ENCODE results near the gene CPNE2.
"Not testable (repeated sequence)": the region's sequence is repeated elsewhere in the genome, so short reads cannot be mapped to it uniquely, and the experiment has no call there.

The CPNE2 gene

DNA sequence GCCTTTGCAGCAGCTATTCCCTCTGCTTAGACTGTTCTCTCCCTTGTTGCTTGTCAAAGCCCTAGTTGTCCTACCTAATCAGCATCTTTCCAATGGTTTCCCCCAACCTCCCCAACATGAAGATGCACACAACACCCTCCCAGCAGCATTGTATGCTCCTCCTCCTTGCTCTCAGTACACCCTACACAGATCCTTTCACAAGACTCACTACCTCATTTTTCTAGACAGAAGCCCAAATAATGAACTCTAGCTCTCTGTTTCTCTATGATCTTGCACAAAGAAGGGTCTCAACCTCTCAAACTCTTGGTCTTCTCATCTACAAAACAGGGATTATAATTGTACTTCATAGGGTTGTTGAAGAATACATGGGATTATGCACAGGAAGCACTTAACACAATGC, 74.1 kb downstream of the CPNE2 start:
- DNase-seq (ENCODE audit: low read depth in 2 of 3, low spot score in 1 of 3), result no peak

DNA sequence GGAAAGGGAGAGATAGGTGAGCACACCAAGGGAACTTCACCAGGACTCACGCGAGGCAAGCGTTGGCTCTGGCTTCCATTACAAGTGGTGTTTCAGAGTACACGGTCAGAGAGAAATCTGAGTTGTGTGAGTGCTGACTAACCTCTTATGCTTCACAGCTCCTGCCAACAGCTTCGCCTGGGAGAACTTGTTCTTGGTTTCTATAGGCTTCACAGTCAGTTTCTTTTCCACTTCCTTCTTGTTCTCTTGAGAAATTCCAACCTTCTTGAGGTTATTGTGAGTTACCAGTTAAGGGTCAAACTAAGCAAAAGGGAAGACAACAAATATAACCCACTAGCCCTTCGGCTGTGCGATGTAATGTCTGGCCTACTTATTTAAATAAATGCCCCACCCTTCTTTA, 74.6 kb downstream of the CPNE2 start:
- no peak for DNase-seq (ENCODE audit: low read depth in 2 of 3, low spot score in 1 of 3)

GRCh38 chr16:57167538-57167937, 75.2 kb downstream of the CPNE2 start:
- DNase-seq (ENCODE audit: low read depth in 2 of 3, low spot score in 1 of 3), result no peak

DNA sequence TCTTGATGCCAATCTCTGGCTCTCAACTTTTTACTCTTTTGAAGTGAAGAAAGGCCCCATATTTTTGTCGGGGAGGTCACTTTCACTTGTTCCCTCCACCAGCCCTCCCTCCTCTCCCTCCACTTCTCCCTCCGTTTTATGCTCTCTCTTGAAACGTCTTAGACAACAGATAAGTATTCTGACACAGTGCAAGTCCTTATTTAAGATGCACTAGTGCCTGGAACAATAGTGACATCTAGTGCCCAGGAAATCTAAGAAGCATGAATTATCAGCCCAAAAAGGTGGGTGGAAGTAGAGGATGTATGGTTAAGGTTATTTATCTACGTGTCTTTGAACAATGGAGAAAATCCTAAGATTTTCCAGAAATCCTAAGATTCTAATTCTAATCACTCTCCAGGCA, 75.6 kb downstream of the CPNE2 start:
- DNase-seq (ENCODE audit: low read depth in 2 of 3, low spot score in 1 of 3), result peak in 1 of 3 donors; percentile 21

DNA sequence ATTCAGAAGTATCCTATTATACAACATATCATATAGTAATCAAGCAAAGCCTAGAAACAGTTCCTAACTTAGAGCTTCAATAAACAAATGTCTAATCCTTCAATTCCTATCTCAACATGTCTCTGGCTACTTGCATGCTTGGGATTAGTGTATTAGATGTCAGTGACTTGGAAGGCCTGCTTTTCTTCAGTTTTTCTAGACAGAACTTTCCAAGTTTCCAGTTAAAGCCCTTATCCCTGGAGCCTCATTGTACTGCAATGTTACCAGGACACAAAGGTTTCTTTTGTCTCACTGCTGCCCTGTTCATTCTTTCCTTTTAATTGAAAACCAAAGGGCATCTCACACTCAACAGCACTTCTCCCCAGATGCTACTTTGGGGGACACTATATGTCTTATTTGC, 76.9 kb downstream of the CPNE2 start:
- no peak for DNase-seq (ENCODE audit: low read depth in 2 of 3, low spot score in 1 of 3)

DNA sequence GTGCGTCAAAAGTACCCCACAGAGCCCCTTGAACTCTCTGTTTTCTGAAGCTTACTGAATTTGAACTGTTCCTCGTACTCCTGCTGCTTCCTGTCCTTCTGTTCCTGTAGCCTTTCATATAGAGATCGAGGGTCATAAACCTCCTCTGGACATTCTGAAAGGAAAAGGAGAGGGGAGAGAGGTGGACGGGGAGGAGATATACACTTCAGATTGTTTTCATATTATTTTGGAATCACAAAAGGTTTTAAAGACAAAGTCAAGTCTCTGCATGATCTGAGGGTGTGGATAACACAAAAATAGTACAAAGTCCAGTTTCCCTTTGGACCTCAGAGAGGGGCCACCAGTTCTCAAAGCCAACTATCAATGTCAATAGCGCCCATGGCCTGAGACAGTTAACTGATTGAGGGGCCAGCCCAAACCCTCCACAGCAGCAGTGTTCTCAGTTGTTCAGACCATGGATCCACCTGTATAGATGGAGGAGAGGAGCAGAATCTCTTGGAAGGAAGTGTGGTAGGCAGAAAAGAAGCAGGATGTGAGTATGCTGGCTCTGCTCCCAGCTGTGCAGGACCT, 80.4 kb downstream of the CPNE2 start:
- DNase-seq (ENCODE audit: low read depth in 2 of 3, low spot score in 1 of 3), result no peak

GRCh38 chr16:57175896-57176295, 83.5 kb downstream of the CPNE2 start:
- DNase-seq (ENCODE audit: low read depth in 2 of 3, low spot score in 1 of 3), result no peak

DNA sequence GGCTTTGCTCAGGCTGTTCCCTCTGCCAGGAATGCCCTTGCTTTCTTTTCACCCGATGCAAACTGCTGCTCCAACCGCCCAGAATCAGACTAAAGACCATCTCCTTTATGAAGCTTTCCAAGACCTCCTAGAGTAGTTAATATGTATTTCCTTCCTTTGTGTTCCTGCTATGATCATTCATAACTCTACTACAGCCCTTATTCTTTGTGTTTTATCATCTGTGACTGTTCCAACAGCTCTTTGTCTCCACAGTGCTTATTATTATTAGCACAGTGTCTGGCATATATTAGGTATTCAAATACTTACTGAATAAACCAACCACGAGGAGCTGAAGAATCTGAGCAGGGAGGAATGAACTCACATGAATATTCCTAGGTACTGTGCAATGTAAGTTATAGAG, 85.8 kb downstream of the CPNE2 start:
- DNase-seq (ENCODE audit: low read depth in 2 of 3, low spot score in 1 of 3), result no peak

DNA sequence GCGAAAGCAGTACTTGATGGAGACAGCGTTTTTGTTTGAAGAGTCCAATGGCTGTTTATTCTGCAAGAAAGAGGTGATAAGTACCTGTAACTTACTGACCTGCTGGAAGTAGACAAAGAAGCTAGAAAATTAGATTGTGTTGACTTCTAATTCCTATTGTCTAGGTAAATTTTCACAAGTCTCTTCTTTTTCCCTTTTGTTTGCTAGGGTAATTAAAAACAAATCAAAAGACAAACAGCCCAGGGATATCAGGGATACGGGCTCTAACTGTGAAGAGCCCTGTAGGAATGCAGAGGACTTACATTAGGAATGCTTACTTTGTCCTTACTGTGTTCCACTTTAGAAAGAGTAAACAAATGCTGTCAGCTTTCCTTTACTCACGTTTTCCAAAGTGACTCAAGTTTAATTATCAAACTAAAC, 86.4 kb downstream of the CPNE2 start:
- no peak for DNase-seq (ENCODE audit: low read depth in 2 of 3, low spot score in 1 of 3)

- DNase-seq (ENCODE audit: low read depth in 2 of 3, low spot score in 1 of 3), result no peak
These were observed 86.9 kb downstream of the CPNE2 start for GRCh38 chr16:57179215-57179828.

DNA sequence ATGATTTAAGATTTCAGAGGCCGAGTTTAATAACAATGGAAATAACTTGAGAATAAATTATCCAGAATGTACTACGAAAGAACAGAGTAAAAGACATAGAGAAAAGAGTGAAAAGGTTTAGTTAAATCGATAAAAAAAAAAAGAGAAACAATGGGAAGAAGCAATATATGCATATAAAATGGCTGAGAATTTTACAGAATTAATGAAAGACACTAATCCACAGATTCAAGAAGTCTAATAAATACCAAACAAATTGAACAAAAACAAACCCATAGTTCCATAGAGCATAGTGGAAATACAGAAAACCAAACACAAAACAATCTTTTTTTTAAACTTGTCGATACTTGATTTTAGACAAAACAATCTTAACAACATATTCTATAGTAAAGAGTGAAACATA, 91.7 kb downstream of the CPNE2 start:
- DNase-seq (ENCODE audit: low read depth in 2 of 3, low spot score in 1 of 3), result no peak

DNA sequence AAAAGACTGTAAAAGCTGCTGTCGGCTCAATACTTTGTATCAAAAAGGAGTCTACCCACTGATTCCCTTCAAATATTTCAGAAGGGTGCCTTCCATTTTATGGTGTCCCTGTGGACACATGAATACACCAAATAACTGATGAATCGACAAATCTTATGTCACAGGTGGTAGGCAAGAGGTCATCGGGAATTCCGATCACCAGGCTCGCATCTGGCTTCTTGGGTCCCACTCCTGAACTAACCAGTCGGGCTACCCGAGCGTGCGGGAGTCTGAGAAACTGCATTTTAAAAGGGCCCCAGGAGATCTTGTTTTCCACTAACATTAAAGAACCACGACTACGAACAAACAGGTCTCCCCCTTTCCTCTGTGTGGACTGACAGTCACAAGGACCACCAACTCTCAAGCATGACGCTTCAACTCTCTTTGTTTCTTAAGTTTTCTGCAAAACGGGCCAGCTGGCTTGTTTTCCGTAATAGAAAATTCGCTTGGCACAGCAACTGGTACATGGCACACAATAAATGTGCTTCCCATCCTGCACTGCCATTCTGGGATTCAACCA, 92.6 kb downstream of the CPNE2 start:
- no peak for DNase-seq (ENCODE audit: low read depth in 2 of 3, low spot score in 1 of 3)

GRCh38 chr16:57185446-57185944, 93.1 kb downstream of the CPNE2 start:
- peak in 2 of 3 donors; percentile 14 to 21 for DNase-seq (ENCODE audit: low read depth in 2 of 3, low spot score in 1 of 3)

GRCh38 chr16:57185945-57186871, 93.8 kb downstream of the CPNE2 start, which contains the start of the genes PSME3IP1 and RSPRY1:
TSS of gene PSME3IP1 (minus strand) at chr16:57186039. CDS start at chr16:57173854, 12,185 bp downstream.
TSS of gene RSPRY1 (plus strand) at chr16:57186329. CDS start at chr16:57204659, 18,330 bp downstream.
- DNase-seq (ENCODE audit: low read depth in 2 of 3, low spot score in 1 of 3), result peak; percentile 96 to 100 (median 99)

- DNase-seq (ENCODE audit: low read depth in 2 of 3, low spot score in 1 of 3), result no peak
These were observed 94.8 kb downstream of the CPNE2 start for GRCh38 chr16:57186872-57187854.

- not testable (repeated sequence) for DNase-seq (ENCODE audit: low read depth in 2 of 3, low spot score in 1 of 3)
These were observed 95.7 kb downstream of the CPNE2 start for GRCh38 chr16:57187902-57188710.

GRCh38 chr16:57188711-57189002, 96.3 kb downstream of the CPNE2 start:
- no peak for DNase-seq (ENCODE audit: low read depth in 2 of 3, low spot score in 1 of 3)

DNA sequence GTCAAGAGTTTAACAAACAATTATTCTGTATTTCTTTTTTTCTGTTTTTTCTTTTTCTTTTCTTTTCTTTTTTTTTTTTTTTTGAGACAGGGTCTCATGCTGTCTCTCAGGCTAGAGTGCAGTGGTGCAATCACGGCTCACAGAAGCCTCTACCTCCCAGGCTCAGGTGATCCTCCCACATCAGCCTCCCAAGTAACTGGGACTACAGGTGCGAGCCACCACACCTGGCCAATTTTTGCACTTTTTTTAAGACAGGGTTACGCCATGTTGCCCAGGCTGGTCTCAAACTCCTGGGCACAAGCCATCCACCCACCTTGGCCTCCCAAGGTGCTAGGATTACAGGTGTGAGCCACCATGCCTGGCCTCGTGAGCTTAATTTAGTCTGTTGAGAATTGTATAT, 97.1 kb downstream of the CPNE2 start:
- not testable (repeated sequence) for DNase-seq (ENCODE audit: low read depth in 2 of 3, low spot score in 1 of 3)

DNA sequence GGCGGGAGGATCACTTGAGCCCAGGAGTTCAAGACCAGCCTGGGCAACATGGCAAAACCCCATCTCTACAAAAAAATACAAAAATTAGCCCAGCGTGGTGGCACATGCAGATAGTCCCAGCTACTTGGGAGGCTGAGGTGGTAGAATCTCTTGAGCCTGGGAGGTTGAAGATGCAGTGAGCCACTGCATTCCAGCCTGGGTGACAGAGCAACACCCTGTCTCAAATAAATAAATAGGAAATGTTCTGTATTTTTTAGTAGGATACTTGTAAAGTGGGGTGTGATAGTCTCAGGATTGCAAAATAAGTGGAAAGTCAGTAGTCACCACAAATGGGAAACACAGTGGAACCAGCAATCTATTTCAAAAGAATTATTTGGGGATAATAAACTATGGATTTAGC, 97.8 kb downstream of the CPNE2 start:
- DNase-seq (ENCODE audit: low read depth in 2 of 3, low spot score in 1 of 3), result no peak

All from stimulated activated CD4-positive, alpha-beta T cell treated with anti-CD3 and anti-CD28 coated beads, Interleukin-12 subunit alpha, Interleukin-12 subunit beta, amount 100 ng/mL, for 48 hours (primary cell).